ENCODE measurements around the gene EFHC2. TPM values are rescaled to one million over a fixed set of nuclear protein-coding genes. Genes with fewer than 3 reads are reported as not detected.

Gene EFHC2
- total and polyA plus RNA-seq, 12 donors, result 0.11 to 1.2 (median 0.35) TPM; not detected in 5

DNA sequence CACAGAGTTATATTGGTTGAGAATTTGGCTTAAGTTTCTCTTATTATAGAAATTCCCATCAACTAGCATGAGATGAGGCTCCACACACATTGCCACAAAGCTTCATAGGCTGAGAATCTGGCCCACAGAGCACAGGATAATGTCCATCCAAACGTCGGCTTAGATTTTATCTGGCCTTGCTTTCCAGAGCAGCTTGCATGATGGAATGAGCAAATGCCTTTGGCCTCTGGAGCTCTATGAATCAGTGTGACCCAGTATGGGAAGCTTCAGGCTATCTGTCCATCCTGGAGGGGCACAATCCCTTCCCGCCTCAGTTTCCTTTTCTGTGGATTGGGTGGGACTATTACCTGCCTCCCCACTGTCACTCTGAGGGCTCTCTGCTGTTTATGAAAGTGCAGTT, 238.8 kb downstream of the EFHC2 start:
- 80 to 84% (median 83%) methylated on average over 3 of the region's 3 CpGs; no CpG with 5 or more reads in 1 of the 4 donors for WGBS, 4 donors
- no peak overlapping the region for H3K4me3 ChIP-seq
- no peak overlapping the region for H3K27ac ChIP-seq
- no peak for DNase-seq
- H3K36me3 ChIP-seq (replicated peaks in 1 of 2), result no peaks in the 10 kb centered on the region
- H3K4me1 ChIP-seq (replicated peaks in 1 of 2), result no peaks in the 10 kb centered on the region
- no peaks in the 10 kb centered on the region for H3K9me3 ChIP-seq (replicated peaks in 1 of 3)
- H3K27me3 ChIP-seq, result peaks cover 12% of the 10 kb centered on the region
- no peak for TF ChIP-seq POLR2A (IDR thresholded peaks at IDR 0.05)
- no peak for TF ChIP-seq CTCF (IDR thresholded peaks at IDR 0.05)
- intact Hi-C loops (cut with DNase I), result no loop called here

GRCh38 chrX:44101281-44101680, 242.2 kb downstream of the EFHC2 start:
- Histone ChIP-seq H3K4me1 (replicated peaks in 1 of 2) (no peaks in the 10 kb centered on the region), H3K27ac (no peak overlapping the region), H3K9me3 (replicated peaks in 1 of 3) (no peaks in the 10 kb centered on the region), H3K36me3 (replicated peaks in 1 of 2) (no peaks in the 10 kb centered on the region), H3K4me3 (no peak overlapping the region), H3K27me3 (peaks cover 12% of the 10 kb centered on the region)
- intact Hi-C loops (cut with DNase I), result no loop called here
- TF ChIP-seq POLR2A (IDR thresholded peaks at IDR 0.05) (no peak), CTCF (IDR thresholded peaks at IDR 0.05) (no peak)
- DNase-seq, result no peak
- WGBS, 4 donors, result 58 to 70% (median 64%) methylated on average over 3 of the region's 3 CpGs

GRCh38 chrX:44099366-44099765, 244.1 kb downstream of the EFHC2 start:
- no peaks in the 10 kb centered on the region for H3K36me3 ChIP-seq (replicated peaks in 1 of 2)
- intact Hi-C loops (cut with DNase I), result no loop called here
- peaks cover 10% of the 10 kb centered on the region for H3K27me3 ChIP-seq
- TF ChIP-seq POLR2A (IDR thresholded peaks at IDR 0.05), result no peak
- H3K9me3 ChIP-seq (replicated peaks in 1 of 3), result no peaks in the 10 kb centered on the region
- DNase-seq, result no peak
- H3K4me3 ChIP-seq, result no peak overlapping the region
- H3K27ac ChIP-seq, result no peak overlapping the region
- 65 to 80% (median 70%) methylated on average over 2 of the region's 2 CpGs for WGBS, 4 donors
- no peaks in the 10 kb centered on the region for H3K4me1 ChIP-seq (replicated peaks in 1 of 2)

Other genes starting within 250 kb of the EFHC2 start
- 10 to 100 TPM in 8 of 9 donors, 1 to 10 TPM in 1; 5.0 to 39.2 (median 17.2) TPM for gene FUNDC1, start 199.2 kb upstream of the EFHC2 start, total RNA-seq
- 10 to 100 TPM; 15.6 to 31.8 (median 22.9) TPM for gene FUNDC1, start 199.2 kb upstream of the EFHC2 start, polyA plus RNA-seq